ENCODE measurements around the gene PKP1.
"Not testable (repeated sequence)": the region's sequence is repeated elsewhere in the genome, so short reads cannot be mapped to it uniquely, and the experiment has no call there.

The PKP1 gene, protein sequence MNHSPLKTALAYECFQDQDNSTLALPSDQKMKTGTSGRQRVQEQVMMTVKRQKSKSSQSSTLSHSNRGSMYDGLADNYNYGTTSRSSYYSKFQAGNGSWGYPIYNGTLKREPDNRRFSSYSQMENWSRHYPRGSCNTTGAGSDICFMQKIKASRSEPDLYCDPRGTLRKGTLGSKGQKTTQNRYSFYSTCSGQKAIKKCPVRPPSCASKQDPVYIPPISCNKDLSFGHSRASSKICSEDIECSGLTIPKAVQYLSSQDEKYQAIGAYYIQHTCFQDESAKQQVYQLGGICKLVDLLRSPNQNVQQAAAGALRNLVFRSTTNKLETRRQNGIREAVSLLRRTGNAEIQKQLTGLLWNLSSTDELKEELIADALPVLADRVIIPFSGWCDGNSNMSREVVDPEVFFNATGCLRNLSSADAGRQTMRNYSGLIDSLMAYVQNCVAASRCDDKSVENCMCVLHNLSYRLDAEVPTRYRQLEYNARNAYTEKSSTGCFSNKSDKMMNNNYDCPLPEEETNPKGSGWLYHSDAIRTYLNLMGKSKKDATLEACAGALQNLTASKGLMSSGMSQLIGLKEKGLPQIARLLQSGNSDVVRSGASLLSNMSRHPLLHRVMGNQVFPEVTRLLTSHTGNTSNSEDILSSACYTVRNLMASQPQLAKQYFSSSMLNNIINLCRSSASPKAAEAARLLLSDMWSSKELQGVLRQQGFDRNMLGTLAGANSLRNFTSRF

GRCh38 chr1:201282931-201283829, at the start of gene PKP1:
TSS of gene PKP1 (plus strand) at chr1:201283506. CDS start at chr1:201283703, 197 bp downstream.
- TF ChIP-seq CTCF (IDR thresholded peaks at IDR 0.05; ENCODE audit: insufficient read depth, missing control alignments) = no peak
- FAIRE-seq (no peak), DNase-seq (ENCODE audit: insufficient read length, low spot score) (no peak)

GRCh38 chr1:201239646-201240045, 43.7 kb upstream of the PKP1 start:
- DNase-seq (ENCODE audit: insufficient read length, low spot score); FAIRE-seq: not testable (repeated sequence)

DNA sequence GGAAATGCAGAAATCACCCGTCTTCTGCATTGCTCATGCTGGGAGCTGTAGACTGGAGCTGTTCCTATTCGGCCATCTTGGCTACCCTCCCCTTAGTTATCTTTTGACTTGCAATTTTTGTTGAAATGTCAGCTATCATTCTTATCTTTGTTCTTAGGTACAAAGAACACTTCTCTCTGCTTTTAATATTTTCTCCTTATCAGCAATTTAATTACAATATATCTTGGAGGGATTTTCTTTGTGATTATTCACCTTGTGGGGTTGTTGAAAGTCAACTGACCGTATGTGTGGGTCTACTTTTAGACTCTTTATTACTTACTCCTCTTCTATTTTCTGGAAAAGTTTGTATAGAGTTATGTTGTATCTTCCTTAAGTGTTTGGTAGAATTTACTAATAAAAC, 43.1 kb upstream of the PKP1 start:
- FAIRE-seq (no peak), DNase-seq (ENCODE audit: insufficient read length, low spot score) (no peak)
- TF ChIP-seq CTCF (IDR thresholded peaks at IDR 0.05; ENCODE audit: insufficient read depth, missing control alignments) = no peak

DNA sequence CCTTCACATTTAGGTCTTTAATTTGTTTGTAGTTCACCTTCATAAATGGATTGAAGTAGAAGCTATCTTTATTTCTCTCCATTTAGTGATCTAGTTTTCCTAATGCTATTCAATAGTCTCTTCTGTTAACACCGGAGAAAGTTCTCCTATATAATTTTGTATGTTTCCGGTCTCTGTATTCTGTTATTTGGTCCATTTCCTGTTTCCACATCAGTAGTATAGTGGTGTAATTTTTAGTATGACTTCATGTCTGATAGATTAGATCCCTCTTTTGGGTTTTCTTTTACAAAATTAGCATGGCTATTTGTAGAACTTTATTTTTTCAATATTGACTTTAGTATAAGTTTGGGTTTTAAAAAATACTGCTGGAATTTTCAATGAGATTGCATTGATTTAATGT, 41.6 kb upstream of the PKP1 start:
- no peak for DNase-seq (ENCODE audit: insufficient read length, low spot score)
- peak; percentile 63 for FAIRE-seq
- no peak for TF ChIP-seq CTCF (IDR thresholded peaks at IDR 0.05; ENCODE audit: insufficient read depth, missing control alignments)

- FAIRE-seq = no peak
- TF ChIP-seq CTCF (IDR thresholded peaks at IDR 0.05; ENCODE audit: insufficient read depth, missing control alignments) = no peak
- no peak for DNase-seq (ENCODE audit: insufficient read length, low spot score)
These were observed 38.2 kb upstream of the PKP1 start for GRCh38 chr1:201245082-201245481.

- no peak for TF ChIP-seq CTCF (IDR thresholded peaks at IDR 0.05; ENCODE audit: insufficient read depth, missing control alignments)
- FAIRE-seq = no peak
- no peak for DNase-seq (ENCODE audit: insufficient read length, low spot score)
These were observed 34.4 kb upstream of the PKP1 start for GRCh38 chr1:201248721-201249559.

Measured in D721Med (cell line).